ENCODE measurements around the gene C6orf132. TPM values are rescaled to one million over a fixed set of nuclear protein-coding genes. Genes with fewer than 3 reads are reported as not detected.

The C6orf132 gene
- total RNA-seq, 2 donors from 2014 or later = 0.54 to 2.4 TPM

DNA sequence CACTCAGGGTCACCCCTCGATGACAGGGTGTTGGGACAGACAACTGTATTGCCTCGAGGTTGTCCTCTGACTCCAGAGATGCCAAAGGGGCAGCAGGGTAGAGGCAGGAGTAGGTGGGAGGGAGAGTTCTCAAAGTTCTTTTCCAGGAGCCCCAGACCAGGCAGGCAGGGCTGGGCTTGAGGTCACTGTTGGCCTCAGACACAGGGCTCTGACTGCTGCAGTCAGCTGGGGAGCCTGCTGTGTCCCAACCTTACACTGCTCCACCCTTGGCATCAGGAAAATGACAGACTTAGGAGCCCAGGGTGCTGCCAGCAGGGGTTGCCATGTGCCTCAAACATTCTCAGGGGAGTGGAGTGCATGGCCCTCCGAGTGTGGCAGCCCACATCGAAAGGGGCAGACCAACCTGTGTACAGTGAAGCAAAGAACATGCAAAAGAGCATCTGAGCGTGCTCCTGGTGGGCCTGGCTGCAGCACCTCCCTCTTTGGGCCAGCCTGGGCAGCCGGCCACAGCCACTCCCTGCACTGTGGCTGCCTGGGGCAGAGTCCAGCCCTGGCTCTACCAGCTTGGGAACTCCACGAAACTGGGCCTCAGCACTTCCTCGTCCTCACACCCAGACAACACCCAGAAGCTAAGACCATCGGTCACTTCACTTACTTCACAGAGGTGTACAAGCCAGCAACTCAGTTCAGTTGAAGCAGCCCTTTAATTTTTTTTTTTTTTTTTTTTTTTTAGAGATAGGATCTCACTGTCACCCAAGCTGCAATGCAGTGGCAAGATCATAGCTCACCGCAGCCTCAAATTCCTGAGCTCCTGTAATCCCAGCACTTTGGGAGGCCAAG lies 24.0 kb downstream of the C6orf132 start:
- H3K27me3 ChIP-seq (replicated peaks; ENCODE audit: insufficient read depth) = no peaks in the 10 kb centered on the region
- TF ChIP-seq, protein P1, sequence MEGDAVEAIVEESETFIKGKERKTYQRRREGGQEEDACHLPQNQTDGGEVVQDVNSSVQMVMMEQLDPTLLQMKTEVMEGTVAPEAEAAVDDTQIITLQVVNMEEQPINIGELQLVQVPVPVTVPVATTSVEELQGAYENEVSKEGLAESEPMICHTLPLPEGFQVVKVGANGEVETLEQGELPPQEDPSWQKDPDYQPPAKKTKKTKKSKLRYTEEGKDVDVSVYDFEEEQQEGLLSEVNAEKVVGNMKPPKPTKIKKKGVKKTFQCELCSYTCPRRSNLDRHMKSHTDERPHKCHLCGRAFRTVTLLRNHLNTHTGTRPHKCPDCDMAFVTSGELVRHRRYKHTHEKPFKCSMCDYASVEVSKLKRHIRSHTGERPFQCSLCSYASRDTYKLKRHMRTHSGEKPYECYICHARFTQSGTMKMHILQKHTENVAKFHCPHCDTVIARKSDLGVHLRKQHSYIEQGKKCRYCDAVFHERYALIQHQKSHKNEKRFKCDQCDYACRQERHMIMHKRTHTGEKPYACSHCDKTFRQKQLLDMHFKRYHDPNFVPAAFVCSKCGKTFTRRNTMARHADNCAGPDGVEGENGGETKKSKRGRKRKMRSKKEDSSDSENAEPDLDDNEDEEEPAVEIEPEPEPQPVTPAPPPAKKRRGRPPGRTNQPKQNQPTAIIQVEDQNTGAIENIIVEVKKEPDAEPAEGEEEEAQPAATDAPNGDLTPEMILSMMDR (IDR thresholded peaks at IDR 0.05) = no peak
- no peaks in the 10 kb centered on the region for H3K36me3 ChIP-seq
- no peak overlapping the region for H3K4me3 ChIP-seq
- H3K9me3 ChIP-seq = no peaks in the 10 kb centered on the region
- peak overlapping the region in 1 of 2 donors; percentile 50 for H3K27ac ChIP-seq
- ATAC-seq (ENCODE audit: insufficient number of reproducible peaks, low FRiP score, low read depth) (peak; percentile 24), DNase-seq (ENCODE audit: low spot score) (no peak)
- peaks cover 3 to 9% of the 10 kb centered on the region in 2 donors for H3K4me1 ChIP-seq (ENCODE audit: control insufficient read depth in 1 of 2, low read depth in 2 of 2)

DNA sequence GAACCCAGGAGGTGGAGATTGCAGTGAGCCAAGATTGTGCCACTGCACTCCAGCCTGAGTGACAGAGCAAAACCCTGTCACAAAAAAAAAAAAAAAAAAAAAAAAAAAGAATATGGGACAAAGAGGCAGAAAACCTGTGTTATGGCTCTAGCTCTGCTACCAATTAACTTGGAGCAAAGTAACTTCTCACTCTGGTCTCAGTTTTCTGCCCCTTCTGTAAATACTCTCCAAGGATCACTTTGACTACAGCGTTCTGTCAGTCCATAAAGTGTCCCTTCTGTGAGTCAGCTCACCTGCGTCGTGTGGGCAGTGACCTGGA lies 24.6 kb downstream of the C6orf132 start:
- no peak for ATAC-seq (ENCODE audit: insufficient number of reproducible peaks, low FRiP score, low read depth)
- peaks cover 3 to 9% of the 10 kb centered on the region in 2 donors for H3K4me1 ChIP-seq (ENCODE audit: control insufficient read depth in 1 of 2, low read depth in 2 of 2)
- no peaks in the 10 kb centered on the region for H3K36me3 ChIP-seq
- no peak for DNase-seq (ENCODE audit: low spot score)
- H3K4me3 ChIP-seq = no peak overlapping the region
- H3K9me3 ChIP-seq = no peaks in the 10 kb centered on the region
- H3K27me3 ChIP-seq (replicated peaks; ENCODE audit: insufficient read depth) = no peaks in the 10 kb centered on the region
- peak overlapping the region in 1 of 2 donors; percentile 50 for H3K27ac ChIP-seq
- TF ChIP-seq, protein P1 (IDR thresholded peaks at IDR 0.05) = no peak

DNA sequence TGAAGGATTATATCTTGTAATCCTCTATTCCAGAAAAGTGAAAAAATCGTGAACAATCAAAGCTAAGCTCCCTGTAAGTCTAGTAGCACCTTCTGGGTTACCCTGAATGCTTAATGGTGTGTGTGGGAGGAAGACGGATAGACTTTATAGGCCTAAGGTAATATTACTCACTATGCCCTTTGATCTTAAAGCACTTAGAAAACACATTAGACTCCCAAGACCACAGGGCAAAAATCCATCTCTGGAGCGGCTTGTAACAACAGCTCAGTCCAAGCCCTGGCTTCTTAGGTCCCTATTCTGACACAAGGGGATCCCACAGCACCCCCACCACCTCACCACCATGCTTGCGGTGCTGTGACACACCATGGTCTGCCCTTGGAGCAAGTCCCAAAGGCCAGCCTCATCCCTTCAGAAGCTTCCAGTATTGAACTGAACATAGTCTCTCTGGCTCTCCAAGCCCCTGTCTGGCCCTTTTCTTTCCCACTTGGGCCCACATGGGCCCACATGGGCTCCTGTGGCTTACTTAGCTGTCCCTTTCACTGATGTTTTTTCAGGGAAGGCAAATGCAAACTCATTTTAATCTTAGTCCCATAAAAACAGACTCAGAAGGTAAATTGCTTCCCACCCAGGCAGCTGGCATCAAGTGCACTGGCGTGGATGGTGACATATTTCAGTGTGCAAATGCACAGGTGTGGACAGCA lies 28.3 kb downstream of the C6orf132 start:
- TF ChIP-seq, protein P1 (IDR thresholded peaks at IDR 0.05) = no peak
- no peaks in the 10 kb centered on the region for H3K9me3 ChIP-seq
- H3K4me3 ChIP-seq = no peak overlapping the region
- no peak overlapping the region for H3K27ac ChIP-seq
- no peaks in the 10 kb centered on the region for H3K27me3 ChIP-seq (replicated peaks; ENCODE audit: insufficient read depth)
- no peak for DNase-seq (ENCODE audit: low spot score)
- no peaks in the 10 kb centered on the region for H3K36me3 ChIP-seq
- ATAC-seq (ENCODE audit: insufficient number of reproducible peaks, low FRiP score, low read depth) = no peak
- H3K4me1 ChIP-seq (ENCODE audit: control insufficient read depth in 1 of 2, low read depth in 2 of 2) = peaks cover 3 to 9% of the 10 kb centered on the region in 2 donors

DNA sequence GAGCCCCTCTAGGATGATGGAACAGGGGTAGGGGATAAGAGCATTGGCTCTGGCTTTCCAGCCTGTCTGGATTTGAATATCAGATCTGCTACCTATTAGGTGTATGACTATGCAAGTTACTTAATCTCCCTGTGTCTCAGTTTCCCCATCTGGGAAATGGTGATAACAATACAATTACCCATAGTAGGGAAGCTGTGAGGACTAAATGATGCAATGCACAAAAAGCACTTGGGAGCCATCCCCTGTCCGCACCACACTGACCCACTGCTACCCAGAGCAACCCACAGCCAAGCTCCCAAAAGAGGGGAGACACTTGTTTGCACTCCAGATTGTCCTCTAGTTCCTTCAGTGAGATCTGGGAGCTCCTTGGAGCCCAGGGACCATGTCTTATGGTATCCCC lies 30.1 kb downstream of the C6orf132 start:
- Histone ChIP-seq H3K36me3 (no peaks in the 10 kb centered on the region), H3K4me3 (no peak overlapping the region), H3K27ac (no peak overlapping the region), H3K27me3 (replicated peaks; ENCODE audit: insufficient read depth) (no peaks in the 10 kb centered on the region), H3K4me1 (ENCODE audit: control insufficient read depth in 1 of 2, low read depth in 2 of 2) (no peaks in the 10 kb centered on the region), H3K9me3 (no peaks in the 10 kb centered on the region)
- no peak for DNase-seq (ENCODE audit: low spot score)
- ATAC-seq (ENCODE audit: insufficient number of reproducible peaks, low FRiP score, low read depth) = no peak
- TF ChIP-seq, protein P1 (IDR thresholded peaks at IDR 0.05) = no peak

DNA sequence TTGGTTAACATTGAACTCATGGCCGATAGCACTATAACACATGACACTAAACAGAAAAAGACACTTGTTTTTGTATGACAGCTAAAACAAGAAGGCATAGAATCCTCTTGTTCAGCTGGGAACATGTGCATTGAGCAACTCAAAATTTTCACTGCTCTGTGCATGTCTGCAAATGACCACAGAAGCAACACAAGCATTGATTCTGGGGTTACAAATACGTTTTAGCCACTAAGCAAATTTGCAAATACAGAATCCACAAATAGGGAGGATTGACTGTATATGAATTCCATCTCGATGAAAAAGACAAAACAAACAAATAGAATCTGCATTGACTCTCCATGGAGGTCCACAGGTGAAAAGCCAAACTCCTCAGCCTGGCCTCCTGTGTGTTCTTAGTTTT lies 31.7 kb downstream of the C6orf132 start:
- H3K27me3 ChIP-seq (replicated peaks; ENCODE audit: insufficient read depth) = no peaks in the 10 kb centered on the region
- H3K4me3 ChIP-seq = no peak overlapping the region
- ATAC-seq (ENCODE audit: insufficient number of reproducible peaks, low FRiP score, low read depth) (no peak), DNase-seq (ENCODE audit: low spot score) (no peak)
- H3K36me3 ChIP-seq = no peaks in the 10 kb centered on the region
- no peaks in the 10 kb centered on the region for H3K4me1 ChIP-seq (ENCODE audit: control insufficient read depth in 1 of 2, low read depth in 2 of 2)
- TF ChIP-seq, protein P1 (IDR thresholded peaks at IDR 0.05) = no peak
- H3K9me3 ChIP-seq = no peaks in the 10 kb centered on the region
- H3K27ac ChIP-seq = no peak overlapping the region
